Dendritic cell treated with granulocyte-macrophage colony-stimulating factor and Interleukin-4, amounts not matched to agents 40 ng/mL and 50 ng/mL, for 4 days (primary cell): ENCODE measurements around the gene MYOM3.

Experiments
- H3K27ac Mint-ChIP-seq: one replicate; pipeline ENCODE4 v1.8.0; 2022; ENCODE audit warnings: mild to moderate bottlenecking, mixed read lengths
- H3K27me3 Mint-ChIP-seq: one replicate; pipeline ENCODE4 v1.8.0; 2022; ENCODE audit warnings: mild to moderate bottlenecking, mixed read lengths
- H3K36me3 Mint-ChIP-seq: one replicate; pipeline ENCODE4 v1.8.0; 2022; ENCODE audit warnings: low read depth, mixed read lengths
- H3K4me1 Mint-ChIP-seq: one replicate; pipeline ENCODE4 v1.8.0; 2022; ENCODE audit warnings: low read depth, mixed read lengths
- H3K4me3 Mint-ChIP-seq: one replicate; pipeline ENCODE4 v1.8.0; 2022; ENCODE audit warnings: mild to moderate bottlenecking, moderate library complexity, mixed read lengths
- H3K9me3 Mint-ChIP-seq: one replicate; pipeline ENCODE4 v1.8.0; 2022; ENCODE audit warnings: mixed read lengths
- intact Hi-C: fragments of 100-400 bp; cut with micrococcal nuclease; formaldehyde crosslinking; loops from one replicate; pipeline ENCODE4 v1.15.0; 2022

MYOM3 gene

GRCh38 chr1:24113641-24114033 is 1.7 kb upstream of the MYOM3 start:
- Mint-ChIP-seq H3K36me3 (no peaks in the 10 kb centered on the region), H3K4me3 (no peak overlapping the region), H3K9me3 (no peaks in the 10 kb centered on the region), H3K27ac (no peak overlapping the region), H3K27me3 (peaks cover 36% of the 10 kb centered on the region), H3K4me1 (peaks cover 9% of the 10 kb centered on the region)
- intact Hi-C loops, result no loop called here

- H3K27me3 Mint-ChIP-seq, result peaks cover 34% of the 10 kb centered on the region
- H3K36me3 Mint-ChIP-seq, result no peaks in the 10 kb centered on the region
- H3K4me3 Mint-ChIP-seq, result no peak overlapping the region
- H3K9me3 Mint-ChIP-seq, result no peaks in the 10 kb centered on the region
- intact Hi-C loops, result no loop called here
- H3K27ac Mint-ChIP-seq, result no peak overlapping the region
- H3K4me1 Mint-ChIP-seq, result peaks cover 9% of the 10 kb centered on the region
These were observed 506 bp downstream of the MYOM3 start for GRCh38 chr1:24111262-24111995.

- no peak overlapping the region for H3K4me3 Mint-ChIP-seq
- H3K27me3 Mint-ChIP-seq, result peaks cover 31% of the 10 kb centered on the region
- peaks cover 9% of the 10 kb centered on the region for H3K4me1 Mint-ChIP-seq
- H3K9me3 Mint-ChIP-seq, result no peaks in the 10 kb centered on the region
- H3K36me3 Mint-ChIP-seq, result no peaks in the 10 kb centered on the region
- intact Hi-C loops, result no loop called here
- no peak overlapping the region for H3K27ac Mint-ChIP-seq
These were observed 1.2 kb downstream of the MYOM3 start for GRCh38 chr1:24110642-24111261.

GRCh38 chr1:24109686-24110475 is 2.1 kb downstream of the MYOM3 start:
- Mint-ChIP-seq H3K36me3 (no peaks in the 10 kb centered on the region), H3K27me3 (peaks cover 29% of the 10 kb centered on the region), H3K27ac (no peak overlapping the region), H3K9me3 (no peaks in the 10 kb centered on the region), H3K4me1 (peaks cover 9% of the 10 kb centered on the region), H3K4me3 (no peak overlapping the region)
- intact Hi-C loops, result no loop called here

- no peaks in the 10 kb centered on the region for H3K9me3 Mint-ChIP-seq
- H3K27me3 Mint-ChIP-seq, result peaks cover 25% of the 10 kb centered on the region
- no peak overlapping the region for H3K4me3 Mint-ChIP-seq
- H3K4me1 Mint-ChIP-seq, result peaks cover 9% of the 10 kb centered on the region
- intact Hi-C loops, result no loop called here
- no peaks in the 10 kb centered on the region for H3K36me3 Mint-ChIP-seq
- no peak overlapping the region for H3K27ac Mint-ChIP-seq
These were observed 2.8 kb downstream of the MYOM3 start for GRCh38 chr1:24109166-24109483.

- intact Hi-C loops, result no loop called here
- no peak overlapping the region for H3K27ac Mint-ChIP-seq
- no peak overlapping the region for H3K4me3 Mint-ChIP-seq
- H3K36me3 Mint-ChIP-seq, result no peaks in the 10 kb centered on the region
- peaks cover 9% of the 10 kb centered on the region for H3K4me1 Mint-ChIP-seq
- H3K9me3 Mint-ChIP-seq, result no peaks in the 10 kb centered on the region
- peaks cover 24% of the 10 kb centered on the region for H3K27me3 Mint-ChIP-seq
These were observed 3.4 kb downstream of the MYOM3 start for GRCh38 chr1:24108334-24109165.

- Mint-ChIP-seq H3K4me1 (peaks cover 9% of the 10 kb centered on the region), H3K27ac (no peak overlapping the region), H3K4me3 (no peak overlapping the region), H3K9me3 (no peaks in the 10 kb centered on the region), H3K27me3 (peaks cover 16% of the 10 kb centered on the region), H3K36me3 (no peaks in the 10 kb centered on the region)
- intact Hi-C loops, result no loop called here
These were observed 4.3 kb downstream of the MYOM3 start for GRCh38 chr1:24107462-24108138.

GRCh38 chr1:24105368-24106160 is 6.4 kb downstream of the MYOM3 start:
- no peaks in the 10 kb centered on the region for H3K9me3 Mint-ChIP-seq
- no peak overlapping the region for H3K4me3 Mint-ChIP-seq

GRCh38 chr1:24104854-24105253 is 7.1 kb downstream of the MYOM3 start:
- Mint-ChIP-seq H3K36me3 (no peaks in the 10 kb centered on the region), H3K9me3 (no peaks in the 10 kb centered on the region), H3K4me1 (no peaks in the 10 kb centered on the region), H3K4me3 (no peak overlapping the region), H3K27me3 (peaks cover 1% of the 10 kb centered on the region), H3K27ac (no peak overlapping the region)
- intact Hi-C loops, result no loop called here

More at GRCh38 chr1:24105368-24106160, 6.4 kb downstream of the MYOM3 start:
- H3K4me1 Mint-ChIP-seq, result no peaks in the 10 kb centered on the region
- intact Hi-C loops, result no loop called here
- H3K36me3 Mint-ChIP-seq, result no peaks in the 10 kb centered on the region
- peaks cover 1% of the 10 kb centered on the region for H3K27me3 Mint-ChIP-seq
- H3K27ac Mint-ChIP-seq, result no peak overlapping the region

GRCh38 chr1:24103879-24104278 is 8.1 kb downstream of the MYOM3 start:
- peaks cover 1% of the 10 kb centered on the region for H3K27me3 Mint-ChIP-seq
- intact Hi-C loops, result no loop called here
- no peaks in the 10 kb centered on the region for H3K9me3 Mint-ChIP-seq
- no peaks in the 10 kb centered on the region for H3K36me3 Mint-ChIP-seq
- no peak overlapping the region for H3K4me3 Mint-ChIP-seq
- no peaks in the 10 kb centered on the region for H3K4me1 Mint-ChIP-seq
- H3K27ac Mint-ChIP-seq, result no peak overlapping the region

GRCh38 chr1:24103408-24103807 is 8.5 kb downstream of the MYOM3 start:
- intact Hi-C loops, result no loop called here
- Mint-ChIP-seq H3K4me1 (no peaks in the 10 kb centered on the region), H3K27me3 (peaks cover 1% of the 10 kb centered on the region), H3K27ac (no peak overlapping the region), H3K9me3 (no peaks in the 10 kb centered on the region), H3K4me3 (no peak overlapping the region), H3K36me3 (no peaks in the 10 kb centered on the region)

- H3K27me3 Mint-ChIP-seq, result peaks cover 1% of the 10 kb centered on the region
These were observed 9.0 kb downstream of the MYOM3 start for GRCh38 chr1:24102961-24103360.

More at GRCh38 chr1:24102961-24103360, 9.0 kb downstream of the MYOM3 start:
- no peaks in the 10 kb centered on the region for H3K4me1 Mint-ChIP-seq
- H3K27ac Mint-ChIP-seq, result no peak overlapping the region
- H3K9me3 Mint-ChIP-seq, result no peaks in the 10 kb centered on the region
- H3K36me3 Mint-ChIP-seq, result no peaks in the 10 kb centered on the region
- H3K4me3 Mint-ChIP-seq, result no peak overlapping the region
- intact Hi-C loops, result no loop called here
